GM06990 (cell line): Measurements from ENCODE around the gene MALRD1.

Experiments used
- DNase-seq: peaks from one replicate; pipeline ENCODE4 v3.0.0-alpha.2; 2011; ENCODE audit not compliant: insufficient read length; ENCODE audit errors: extremely low read depth
- H3K27me3 ChIP-seq: replicated peaks from 2 replicates; pipeline ENCODE4 v1.6.0; 2011; ENCODE audit warnings: low read length; ENCODE audit not compliant: control insufficient read depth, insufficient read depth
- H3K36me3 ChIP-seq: 2 replicates; pipeline ENCODE4 v1.5.1; 2011; ENCODE audit warnings: low read length; ENCODE audit not compliant: control insufficient read depth, insufficient read depth
- H3K4me3 ChIP-seq: replicated peaks from 2 replicates; pipeline ENCODE4 v1.5.1; 2011; ENCODE audit warnings: low read depth, mild to moderate bottlenecking, control low read depth, low read length
- TF ChIP-seq, protein P1 (sequence below): IDR thresholded peaks from 2 replicates; pipeline ENCODE4 v1.5.1; 2011; ENCODE audit warnings: low read length, control low read depth, mild to moderate bottlenecking, inconsistent platforms; ENCODE audit not compliant: insufficient read depth, poor library complexity, severe bottlenecking

MALRD1 gene

DNA sequence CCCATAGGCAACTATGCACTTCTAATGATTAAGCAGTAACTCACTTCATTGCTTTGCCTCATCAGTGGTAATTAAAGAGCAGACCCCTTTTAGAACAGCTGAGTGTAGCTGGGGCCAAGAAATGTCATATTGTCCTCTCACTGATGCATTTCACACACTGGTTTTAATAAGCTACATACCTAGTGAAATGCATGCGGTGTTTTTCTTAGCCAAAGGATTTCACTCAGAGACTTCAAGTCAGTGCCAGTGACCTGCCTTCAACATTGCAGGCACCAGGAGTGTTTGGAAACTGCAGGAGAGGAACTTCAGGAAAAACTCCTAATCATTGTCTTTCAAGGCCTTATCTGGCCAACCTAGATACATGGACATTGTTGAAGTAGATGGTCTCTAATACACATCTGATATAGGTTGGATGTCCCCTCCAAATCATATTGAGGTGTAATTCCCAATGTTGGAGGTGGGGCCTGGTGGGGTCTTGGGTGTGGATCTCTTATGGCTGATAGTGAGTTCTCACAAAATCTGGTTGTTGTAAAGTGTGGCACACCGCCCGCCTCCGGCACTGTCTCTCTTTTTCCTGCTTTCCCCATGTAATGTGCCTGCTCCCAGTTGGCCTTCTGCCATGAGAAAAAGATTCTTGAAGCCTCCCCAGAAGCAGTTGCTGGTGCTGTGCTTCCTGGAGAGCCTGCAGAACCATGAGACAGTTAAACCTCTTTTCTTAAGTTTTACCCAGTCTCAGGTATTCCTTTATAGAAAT, 515.0 kb downstream of the MALRD1 start:
- DNase-seq = no peak
- no peak overlapping the region for H3K4me3 ChIP-seq
- no peaks in the 10 kb centered on the region for H3K36me3 ChIP-seq
- TF ChIP-seq, protein P1, sequence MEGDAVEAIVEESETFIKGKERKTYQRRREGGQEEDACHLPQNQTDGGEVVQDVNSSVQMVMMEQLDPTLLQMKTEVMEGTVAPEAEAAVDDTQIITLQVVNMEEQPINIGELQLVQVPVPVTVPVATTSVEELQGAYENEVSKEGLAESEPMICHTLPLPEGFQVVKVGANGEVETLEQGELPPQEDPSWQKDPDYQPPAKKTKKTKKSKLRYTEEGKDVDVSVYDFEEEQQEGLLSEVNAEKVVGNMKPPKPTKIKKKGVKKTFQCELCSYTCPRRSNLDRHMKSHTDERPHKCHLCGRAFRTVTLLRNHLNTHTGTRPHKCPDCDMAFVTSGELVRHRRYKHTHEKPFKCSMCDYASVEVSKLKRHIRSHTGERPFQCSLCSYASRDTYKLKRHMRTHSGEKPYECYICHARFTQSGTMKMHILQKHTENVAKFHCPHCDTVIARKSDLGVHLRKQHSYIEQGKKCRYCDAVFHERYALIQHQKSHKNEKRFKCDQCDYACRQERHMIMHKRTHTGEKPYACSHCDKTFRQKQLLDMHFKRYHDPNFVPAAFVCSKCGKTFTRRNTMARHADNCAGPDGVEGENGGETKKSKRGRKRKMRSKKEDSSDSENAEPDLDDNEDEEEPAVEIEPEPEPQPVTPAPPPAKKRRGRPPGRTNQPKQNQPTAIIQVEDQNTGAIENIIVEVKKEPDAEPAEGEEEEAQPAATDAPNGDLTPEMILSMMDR = no peak
- no peaks in the 10 kb centered on the region for H3K27me3 ChIP-seq

DNA sequence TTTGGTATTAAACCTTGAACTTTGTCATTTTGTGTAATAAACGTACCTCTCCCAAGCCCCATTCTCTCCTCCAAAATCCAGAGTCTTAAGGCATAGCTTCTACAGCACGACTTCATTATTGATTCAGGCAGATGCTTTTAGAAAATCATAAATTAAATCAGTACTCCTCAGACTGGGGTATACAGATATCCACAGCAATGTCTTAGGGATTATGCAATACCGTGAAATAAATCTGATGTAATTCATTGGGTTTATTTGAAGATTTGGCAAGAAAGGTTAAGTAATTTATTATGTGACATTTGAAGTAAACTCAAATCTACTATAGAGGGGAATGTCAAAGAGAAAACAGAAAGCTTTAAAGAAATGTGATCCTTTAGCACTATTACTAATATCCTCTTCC, 521.5 kb downstream of the MALRD1 start:
- DNase-seq = no peak
- Histone ChIP-seq H3K36me3 (no peaks in the 10 kb centered on the region), H3K4me3 (no peak overlapping the region), H3K27me3 (no peaks in the 10 kb centered on the region)
- TF ChIP-seq, protein P1 = no peak

DNA sequence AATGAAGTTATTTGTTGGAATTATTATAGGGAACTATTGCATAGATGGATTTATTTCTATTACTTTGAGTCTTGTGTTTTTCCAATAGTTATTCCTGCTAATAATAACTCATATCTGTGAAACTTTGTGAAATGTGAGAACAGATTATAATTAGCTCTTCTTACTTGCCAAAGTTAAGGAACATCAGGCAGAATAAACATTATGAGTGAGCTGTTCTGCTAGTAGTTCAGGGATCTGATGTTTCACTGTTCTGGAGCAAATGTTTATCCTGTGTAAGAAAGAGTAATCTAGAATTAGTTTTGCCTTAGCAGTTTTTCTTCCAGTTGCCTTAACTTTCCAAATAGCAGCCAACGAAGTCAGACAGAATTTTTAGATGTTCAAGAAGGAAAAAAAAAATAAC, 522.4 kb downstream of the MALRD1 start:
- no peak for DNase-seq
- Histone ChIP-seq H3K27me3 (no peaks in the 10 kb centered on the region), H3K4me3 (no peak overlapping the region), H3K36me3 (no peaks in the 10 kb centered on the region)
- TF ChIP-seq, protein P1 = no peak

DNA sequence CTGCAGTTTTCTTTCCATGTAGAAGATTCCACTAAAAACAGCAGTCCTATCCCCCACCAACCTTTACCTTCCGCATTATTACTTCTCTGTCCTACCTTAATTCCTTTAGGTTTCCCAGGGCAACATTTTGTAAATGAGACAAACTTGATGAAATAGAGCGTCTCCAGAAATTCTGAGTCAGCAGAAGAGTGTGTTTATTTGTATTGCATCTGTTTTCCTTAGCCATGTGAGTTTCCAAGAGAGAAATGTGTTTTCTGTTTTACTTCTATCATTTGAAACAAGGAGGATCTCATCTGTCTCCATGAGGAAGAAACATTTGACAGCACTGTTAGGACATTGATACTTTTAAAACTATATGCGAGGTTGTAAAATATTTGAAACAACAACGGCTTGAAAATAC, 523.5 kb downstream of the MALRD1 start:
- H3K27me3 ChIP-seq = no peaks in the 10 kb centered on the region
- H3K4me3 ChIP-seq = no peak overlapping the region
- TF ChIP-seq, protein P1 = no peak
- H3K36me3 ChIP-seq = no peaks in the 10 kb centered on the region
- no peak for DNase-seq

DNA sequence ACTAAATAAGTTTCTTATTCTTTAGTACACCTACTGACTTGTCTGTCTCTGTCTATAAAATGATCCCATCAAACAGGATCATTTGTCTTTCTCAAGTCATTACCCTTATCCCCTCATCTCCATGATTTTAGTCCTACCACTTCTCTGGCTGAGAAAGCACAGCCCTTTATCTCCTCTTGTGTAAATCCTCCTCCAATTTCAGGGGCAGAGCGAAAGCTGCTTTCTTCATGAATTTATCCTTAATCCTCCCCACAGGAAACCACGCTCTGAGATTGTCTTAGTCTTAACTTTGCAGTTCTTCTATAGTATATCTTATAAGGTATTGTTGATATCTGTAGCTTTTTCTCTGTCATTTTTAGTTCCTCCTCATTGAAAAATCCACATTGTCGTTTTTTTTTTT, 528.0 kb downstream of the MALRD1 start:
- no peak for DNase-seq

More for the DNA sequence above, 528.0 kb downstream of the MALRD1 start:
- H3K27me3 ChIP-seq = no peaks in the 10 kb centered on the region
- H3K36me3 ChIP-seq = no peaks in the 10 kb centered on the region
- no peak overlapping the region for H3K4me3 ChIP-seq
- TF ChIP-seq, protein P1 = no peak
